ENCODE measurements around the gene THNSL1.

Gene THNSL1

DNA sequence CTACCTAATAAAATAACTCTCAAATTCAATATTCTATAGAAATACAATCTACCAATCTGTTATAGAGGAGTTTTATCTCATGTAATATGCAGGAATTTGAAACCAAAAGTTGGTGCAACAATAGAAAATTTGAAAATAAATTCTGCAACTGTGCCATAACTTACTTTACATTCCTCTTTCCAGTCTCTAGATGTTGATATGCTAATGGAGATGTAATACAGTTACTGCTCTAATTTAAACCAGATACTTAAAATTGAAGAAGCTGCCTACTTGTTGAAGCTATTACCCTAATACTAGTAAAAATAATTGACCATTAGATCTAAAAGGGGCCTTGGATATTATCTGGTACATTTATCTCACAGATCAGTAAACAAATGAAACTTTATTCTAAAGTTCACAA lies 1.8 kb upstream of the THNSL1 start:
- no peak for DNase-seq

DNA sequence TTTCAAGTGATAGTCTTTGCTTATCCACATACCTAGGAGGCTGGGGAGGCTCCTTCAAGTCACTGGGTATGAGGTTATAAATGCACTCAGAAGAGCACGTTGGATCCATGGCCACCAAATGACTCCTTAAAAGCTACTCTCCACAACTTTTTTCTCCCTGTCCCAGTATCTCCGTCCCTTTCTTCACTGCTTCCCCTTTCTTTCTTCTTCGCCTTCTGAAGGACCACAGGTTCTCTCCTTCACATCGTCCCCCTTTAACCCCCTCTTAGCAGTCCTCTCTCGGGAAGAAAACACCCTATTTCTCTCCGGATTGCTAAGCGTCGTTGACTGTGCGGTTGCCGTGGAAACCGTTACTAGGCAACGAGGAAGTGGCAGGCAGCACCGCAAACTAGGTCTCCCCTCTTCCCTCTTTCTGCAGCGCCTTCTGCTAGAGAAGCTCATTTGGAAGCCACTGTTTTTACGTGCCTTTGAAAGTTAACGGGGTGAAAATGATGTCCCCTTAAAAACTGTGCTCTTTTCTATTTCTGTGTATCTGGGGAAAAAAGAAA lies 510 bp upstream of the THNSL1 start, which contains the start of gene ENKUR:
Gene ENKUR, minus strand, starts transcription at position 331 of the 548 bp plus-strand sequence. Its CDS starts 222 bp downstream, at position 109.
- peak; percentile 88 for DNase-seq

DNA sequence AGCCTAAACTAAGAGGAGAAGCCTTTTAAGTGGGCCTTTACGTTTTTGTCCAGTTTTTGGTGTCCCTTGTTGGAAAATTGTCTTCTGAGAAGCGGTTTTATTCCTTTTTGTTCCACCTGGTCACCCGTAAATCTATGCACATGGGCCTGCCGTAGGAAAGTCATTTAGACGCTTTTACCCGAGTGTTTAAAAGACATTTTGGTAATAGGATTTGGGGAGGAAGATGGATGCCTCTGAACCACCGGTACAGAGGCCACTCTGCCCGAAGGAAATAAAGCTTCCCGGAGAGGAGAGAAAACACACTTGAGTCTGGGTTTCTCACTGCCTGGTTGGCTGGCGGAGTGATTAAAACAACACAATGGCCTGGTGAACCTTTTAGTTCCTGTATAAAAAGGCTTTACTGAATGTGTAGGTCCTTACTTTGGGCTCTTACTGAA lies 760 bp downstream of the THNSL1 start:
- DNase-seq: peak; percentile 50

GRCh38 chr10:25017661-25018060 lies 1.2 kb downstream of the THNSL1 start:
- DNase-seq: no peak

GRCh38 chr10:25018703-25019102 lies 2.3 kb downstream of the THNSL1 start:
- no peak for DNase-seq

DNA sequence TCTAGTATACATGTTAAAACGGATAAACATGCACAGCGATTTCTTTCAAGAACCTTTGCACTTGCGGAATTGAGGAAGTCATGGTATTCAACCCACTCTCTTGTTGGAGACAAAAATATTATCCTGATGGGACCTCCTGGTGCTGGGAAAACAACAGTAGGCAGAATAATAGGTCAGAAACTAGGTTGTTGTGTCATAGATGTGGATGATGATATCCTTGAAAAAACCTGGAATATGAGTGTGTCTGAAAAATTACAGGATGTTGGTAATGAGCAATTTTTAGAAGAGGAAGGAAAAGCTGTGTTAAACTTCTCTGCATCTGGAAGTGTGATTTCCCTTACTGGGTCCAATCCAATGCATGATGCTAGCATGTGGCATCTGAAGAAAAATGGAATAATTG lies 6.9 kb downstream of the THNSL1 start:
- no peak for DNase-seq

- DNase-seq: no peak
These were observed 8.1 kb downstream of the THNSL1 start for GRCh38 chr10:25024528-25024927.

- DNase-seq: peak; percentile 65
These were observed 10.1 kb downstream of the THNSL1 start for GRCh38 chr10:25026463-25026862.

- no peak for DNase-seq
These were observed 12.3 kb downstream of the THNSL1 start for GRCh38 chr10:25028711-25029110.

- DNase-seq: no peak
These were observed 13.1 kb downstream of the THNSL1 start for GRCh38 chr10:25029519-25029918.

GRCh38 chr10:25036381-25036780 lies 20.0 kb downstream of the THNSL1 start:
- no peak for DNase-seq

DNA sequence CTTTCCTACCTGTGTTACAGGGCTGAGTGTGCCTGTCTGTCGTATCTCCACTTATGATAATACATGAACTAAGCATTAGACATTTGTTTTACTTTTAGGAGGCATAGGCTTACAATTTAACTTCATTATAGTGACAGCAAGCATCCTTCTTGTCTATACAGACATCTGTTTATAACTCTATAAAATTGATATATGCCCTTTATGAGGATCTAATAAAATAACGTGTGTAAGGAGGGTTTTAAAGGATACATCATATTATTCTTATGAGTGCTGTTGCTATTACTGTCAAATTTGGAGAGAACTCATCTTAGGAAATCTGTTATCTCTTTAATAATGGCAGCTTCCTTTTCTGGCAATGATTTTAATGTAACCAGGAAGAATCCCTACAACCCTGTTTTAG lies 21.9 kb downstream of the THNSL1 start:
- DNase-seq: no peak

DNA sequence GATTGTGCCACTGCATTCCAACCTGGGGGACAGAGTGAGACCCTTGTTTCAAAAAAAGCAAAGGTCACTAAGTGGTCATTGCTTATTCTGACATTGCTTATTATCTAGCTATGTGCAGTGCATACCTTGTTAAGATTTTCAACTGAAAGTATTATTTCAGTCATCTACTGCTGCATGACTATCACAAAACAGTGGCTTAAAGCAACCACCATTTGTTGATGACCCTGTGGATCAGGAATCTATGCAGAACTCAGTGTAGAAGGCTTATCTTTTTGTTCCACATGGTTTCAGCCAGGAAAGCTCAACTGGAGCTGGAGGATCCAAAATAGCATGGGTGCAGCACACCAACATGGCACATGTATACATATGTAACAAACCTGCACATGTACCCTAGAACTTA lies 23.1 kb downstream of the THNSL1 start:
- no peak for DNase-seq

DNA sequence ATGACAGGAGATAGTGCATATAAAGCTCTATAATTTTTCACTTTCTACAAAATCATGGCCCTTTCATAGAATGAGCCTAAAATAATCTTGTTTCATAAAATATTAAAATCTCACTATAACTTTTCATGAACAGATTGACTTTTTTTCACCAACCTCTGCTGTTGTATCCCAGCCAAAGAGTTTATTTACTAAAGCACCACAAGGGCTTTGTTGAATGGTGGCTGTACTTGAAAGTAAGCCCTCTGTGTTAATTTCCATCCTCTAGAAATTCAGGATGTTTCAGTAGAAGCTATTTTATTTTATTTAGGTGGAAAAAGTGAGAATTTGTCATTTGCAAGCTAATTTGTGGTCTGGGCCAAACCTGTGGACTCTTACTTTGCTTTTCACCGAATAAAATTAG lies 30.2 kb downstream of the THNSL1 start:
- DNase-seq: no peak

DNA sequence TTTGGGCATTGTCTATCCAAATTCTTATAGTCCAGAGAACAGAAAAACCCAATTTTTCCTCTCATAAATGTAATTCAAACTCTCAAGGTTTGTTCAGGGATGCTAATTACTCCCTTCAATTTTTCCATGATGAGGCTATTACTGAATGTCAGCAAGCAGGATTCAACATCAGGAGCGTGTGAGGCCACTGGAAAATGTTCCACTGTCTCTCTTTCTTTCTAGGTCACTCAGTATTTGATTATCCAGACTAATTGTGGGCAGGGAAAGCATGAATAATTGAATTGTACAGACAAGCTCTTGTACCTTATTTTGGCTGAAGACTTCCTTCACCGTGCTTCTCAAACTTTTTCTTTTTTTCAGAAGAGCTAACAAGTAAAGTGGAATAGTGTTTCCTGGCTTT lies 30.7 kb downstream of the THNSL1 start:
- DNase-seq: no peak

DNA sequence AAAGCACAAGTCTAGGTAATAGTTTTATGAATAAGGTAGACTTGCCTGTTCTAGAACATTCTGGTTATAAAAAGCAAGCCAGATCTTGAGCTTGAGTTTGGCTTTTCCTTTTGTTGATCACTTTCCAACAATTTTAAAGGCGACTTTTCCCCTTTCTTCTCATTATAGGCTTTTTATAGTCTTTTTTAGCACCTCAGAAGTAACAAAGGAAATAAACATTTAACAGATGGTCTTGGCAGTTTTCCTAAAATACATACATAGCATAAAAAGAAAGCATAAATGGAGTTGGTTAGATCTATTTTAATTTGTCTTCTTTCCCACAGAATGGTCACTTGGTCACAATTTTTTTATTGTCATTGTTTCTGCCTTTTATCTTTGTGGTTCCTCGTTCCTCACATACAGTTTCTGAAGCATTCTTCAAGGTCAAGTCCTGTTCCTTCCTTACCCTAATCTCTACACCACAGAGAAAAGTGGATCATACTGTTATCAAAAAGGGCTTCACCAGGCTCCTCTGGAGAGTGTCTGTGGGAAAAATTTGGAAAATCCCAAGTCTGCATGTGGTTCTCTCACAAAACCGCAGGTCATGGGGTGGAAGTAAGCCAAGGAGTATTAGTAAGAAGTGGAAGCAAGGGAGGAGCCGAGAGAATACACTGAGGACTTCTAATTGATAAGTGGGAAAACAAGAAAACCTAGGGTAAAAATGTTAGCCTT lies 31.3 kb downstream of the THNSL1 start:
- DNase-seq: no peak

GRCh38 chr10:25048450-25048849 lies 32.0 kb downstream of the THNSL1 start:
- no peak for DNase-seq

GRCh38 chr10:25049966-25050365 lies 33.6 kb downstream of the THNSL1 start:
- no peak for DNase-seq

DNA sequence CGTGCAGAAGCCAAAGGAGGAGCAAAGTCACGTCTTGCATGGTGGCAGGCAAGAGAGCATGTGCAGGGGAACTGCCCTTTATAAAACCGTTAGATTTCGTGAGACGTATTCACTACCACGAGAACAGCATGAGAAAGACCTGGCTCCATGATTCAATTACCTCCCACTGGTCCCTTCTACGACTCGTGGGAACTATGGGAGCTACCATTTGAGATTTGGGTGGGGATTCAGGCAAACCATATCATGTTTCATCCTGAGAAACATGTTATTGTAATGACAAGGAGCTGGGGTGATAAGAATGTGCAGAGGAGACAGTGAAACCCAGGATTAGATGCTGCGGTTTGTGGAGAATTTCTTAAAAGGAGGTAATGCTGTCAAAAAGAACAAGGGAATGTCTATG lies 34.0 kb downstream of the THNSL1 start:
- no peak for DNase-seq

DNA sequence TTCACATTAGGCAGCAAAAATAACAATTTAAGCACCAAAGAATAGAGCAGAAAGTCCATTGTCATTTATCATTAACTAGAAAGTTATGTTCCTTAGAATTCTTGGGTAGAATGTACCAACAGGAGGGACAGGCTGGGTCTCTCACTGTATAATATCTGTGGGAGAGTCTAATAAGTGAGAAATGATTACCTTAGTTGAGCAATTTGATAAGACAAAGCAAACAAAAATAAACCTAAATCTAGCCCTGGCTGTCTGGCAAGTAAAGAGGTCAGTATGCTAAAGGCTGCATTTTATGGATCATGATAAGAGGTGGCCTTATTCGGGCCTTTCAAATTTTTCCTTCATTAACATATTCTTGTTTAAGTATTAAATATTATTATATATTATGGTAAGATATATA lies 35.6 kb downstream of the THNSL1 start:
- DNase-seq: no peak

- no peak for DNase-seq
These were observed 40.3 kb downstream of the THNSL1 start for GRCh38 chr10:25056726-25057125.

- no peak for DNase-seq
These were observed 41.5 kb downstream of the THNSL1 start for GRCh38 chr10:25057886-25058285.

DNA sequence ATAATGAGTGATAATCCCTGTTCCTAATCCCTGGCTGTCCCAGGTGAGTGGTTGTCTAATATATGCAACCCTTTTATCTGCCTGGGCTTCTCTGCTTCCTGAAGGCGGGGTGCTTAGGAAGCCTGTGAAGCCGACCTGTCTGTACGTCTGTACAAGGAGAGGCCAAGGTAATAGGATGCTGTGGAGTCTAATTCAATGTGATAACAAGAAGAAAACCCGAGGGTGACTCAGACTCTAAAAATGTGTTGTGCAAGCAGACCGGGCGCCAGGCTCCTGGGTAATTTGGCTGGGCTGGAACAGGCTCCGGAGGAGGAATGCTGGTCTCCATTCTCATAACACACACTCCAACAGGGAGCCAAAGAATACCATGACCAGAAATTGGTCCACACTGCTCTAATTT lies 43.6 kb downstream of the THNSL1 start:
- no peak for DNase-seq

- no peak for DNase-seq
These were observed 44.7 kb downstream of the THNSL1 start for GRCh38 chr10:25061125-25061524.
